Heart left ventricle (tissue), 13 donors: ENCODE data around the gene SCN11A.

Source experiments
- CTCF ChIP-seq, 12 donors: fragments of 200-600 bp; sonication (generic) in 4 of 12; IDR thresholded peaks; one replicate each; pipeline versions ENCODE4 v1.5.0 to v1.8.0; 2018 to 2022; ENCODE audit warnings: antibody characterized with exemption in 12 of 12, mild to moderate bottlenecking in 5 of 12
- POLR2A ChIP-seq, 2 donors: fragments of 450-650 bp; IDR thresholded peaks; one replicate each; pipeline ENCODE4 v1.6.1; 2017; ENCODE audit warnings: antibody characterized with exemption in 2 of 2, mild to moderate bottlenecking in 2 of 2, moderate library complexity in 2 of 2
- donor health status: ischemic (EF 13 %, LVEDD 7.1; RV severe dilation, severe dysfunction).
- donor health status: DM: no; HTN: yes; CAD: no.
- donor health status: DM: no; HTN: no; CAD: no.
- donor health status: ischemic (EF 25% LVEDD 6.9; RV normal size, moderate dysfunction).
- donor health status: ischemic (EF 25% LVEDD 5.7; RV mildly dilated, moderate dysfunction).
- donor health status: ischemic (EF 35%, LVEDD 5.7; RV mildly dilated, moderate dysfunction).
- donor health status: nonischemic (EF 11% LVEDD 7.7; RV severe dilation, severe dysfunction).
- donor health status: DM: yes; HTN: yes; CAD: no.
- donor health status: PGD.
- donor health status: ischemic (EF 29% LVEDD 5.4; RV normal size, mild dysfunction).
- donor health status: nonischemic (EF 23%, LVEDD 6.1; RV moderate dilation, normal function).

DNA sequence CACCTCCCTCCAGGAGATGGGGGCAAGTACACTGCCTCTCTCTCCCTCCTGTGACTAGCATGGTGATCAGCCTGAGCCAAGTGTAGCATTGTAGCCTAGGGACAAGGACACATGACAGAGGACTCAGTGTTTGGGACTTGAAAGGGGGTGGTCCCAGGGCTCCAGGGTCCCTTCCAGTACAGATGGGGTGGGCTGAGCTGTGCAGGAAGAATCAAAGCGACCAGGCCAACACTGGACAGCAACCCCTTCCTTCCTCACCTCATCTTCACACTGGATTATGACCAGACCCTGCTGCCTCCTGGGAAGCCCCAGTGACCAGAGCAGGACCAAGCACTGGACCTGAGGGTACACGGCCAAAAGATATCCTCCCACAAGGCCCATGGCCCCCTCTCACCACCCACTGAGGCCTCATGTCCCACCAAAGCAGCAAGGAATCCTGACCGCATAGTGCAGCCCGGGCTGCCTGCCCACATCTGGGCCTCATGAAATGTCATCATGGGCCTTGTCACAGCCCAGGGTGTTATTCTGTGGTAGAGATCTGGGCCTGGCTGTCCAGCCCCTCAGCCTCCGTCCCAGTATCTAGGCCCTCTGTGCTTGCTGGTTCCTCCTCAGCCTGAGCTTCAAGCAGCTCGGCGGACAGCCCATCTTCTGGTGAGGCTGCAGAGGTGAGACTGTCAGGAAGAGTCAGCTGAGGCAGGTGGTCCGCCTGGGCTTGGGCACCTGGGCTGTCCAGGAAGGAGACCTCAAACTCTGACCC is 46.1 kb upstream of the SCN11A start:
- TF ChIP-seq CTCF (IDR thresholded peaks at IDR 0.05) (no peak), POLR2A (IDR thresholded peaks at IDR 0.05) (no peak)
